Measurements from ENCODE around the gene FGF12.
"Not testable (repeated sequence)": the region's sequence is repeated elsewhere in the genome, so short reads cannot be mapped to it uniquely, and the experiment has no call there.

Gene FGF12

GRCh38 chr3:192715126-192715525 is 12.2 kb downstream of the FGF12 start:
- Histone ChIP-seq H3K36me3 (ENCODE audit: insufficient read depth, low read length) (no peaks in the 10 kb centered on the region), H3K9me3 (ENCODE audit: control insufficient read depth, insufficient read depth, low read length) (no peaks in the 10 kb centered on the region), H3K9ac (ENCODE audit: low read depth, low read length) (no peak overlapping the region), H3K4me1 (ENCODE audit: insufficient read depth, low read length) (no peaks in the 10 kb centered on the region; the same call in 1 of the 2 replicates)

GRCh38 chr3:192711126-192711525 is 16.2 kb downstream of the FGF12 start:
- H3K9me3 ChIP-seq (ENCODE audit: control insufficient read depth, insufficient read depth, low read length); H3K9ac ChIP-seq (ENCODE audit: low read depth, low read length); H3K36me3 ChIP-seq (ENCODE audit: insufficient read depth, low read length); H3K4me1 ChIP-seq (ENCODE audit: insufficient read depth, low read length): not testable (repeated sequence)

DNA sequence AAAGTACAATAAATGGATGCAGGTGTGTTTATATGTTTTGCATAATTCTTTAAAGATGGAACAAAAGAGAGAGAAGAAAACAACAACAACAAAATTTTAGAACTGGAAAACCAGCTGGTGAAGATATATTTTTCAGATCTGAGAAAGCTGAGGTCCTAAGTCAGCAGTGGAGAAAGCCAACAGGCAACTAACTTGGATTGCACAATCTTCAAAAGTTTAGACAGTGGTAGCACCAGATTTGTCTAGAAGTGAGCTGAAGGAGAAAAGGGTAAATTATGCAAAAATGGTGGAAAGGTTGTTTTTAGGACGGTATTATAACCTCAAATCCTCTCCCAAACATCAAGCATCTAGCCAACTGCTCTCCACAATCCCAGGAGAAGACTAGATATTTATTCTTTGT is 17.0 kb downstream of the FGF12 start:
- Histone ChIP-seq H3K36me3 (ENCODE audit: insufficient read depth, low read length) (no peaks in the 10 kb centered on the region), H3K9ac (ENCODE audit: low read depth, low read length) (no peak overlapping the region), H3K9me3 (ENCODE audit: control insufficient read depth, insufficient read depth, low read length) (no peaks in the 10 kb centered on the region), H3K4me1 (ENCODE audit: insufficient read depth, low read length) (no peaks in the 10 kb centered on the region)

DNA sequence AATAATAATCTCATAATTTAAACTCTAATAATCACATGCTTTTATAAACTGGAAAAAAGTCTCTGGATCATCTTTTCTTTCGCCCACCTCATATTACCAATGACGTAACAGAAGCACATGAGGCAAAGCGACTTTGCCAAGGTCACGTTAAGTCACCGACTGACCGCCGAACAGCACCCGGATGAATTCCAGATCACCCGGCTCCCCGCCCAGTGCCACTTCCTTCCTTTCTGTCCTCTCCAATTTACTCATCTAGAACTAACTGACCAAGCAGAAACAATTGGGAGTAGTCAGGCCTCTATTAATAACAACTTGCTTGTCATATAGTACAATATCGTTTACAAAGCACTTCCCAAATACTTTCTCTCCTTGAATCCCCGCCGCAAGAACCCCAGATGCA is 21.1 kb downstream of the FGF12 start:
- Histone ChIP-seq H3K4me1 (ENCODE audit: insufficient read depth, low read length) (no peaks in the 10 kb centered on the region), H3K9me3 (ENCODE audit: control insufficient read depth, insufficient read depth, low read length) (no peaks in the 10 kb centered on the region), H3K9ac (ENCODE audit: low read depth, low read length) (no peak overlapping the region), H3K36me3 (ENCODE audit: insufficient read depth, low read length) (no peaks in the 10 kb centered on the region)

- Histone ChIP-seq H3K36me3 (ENCODE audit: insufficient read depth, low read length) (no peaks in the 10 kb centered on the region), H3K9me3 (ENCODE audit: control insufficient read depth, insufficient read depth, low read length) (no peaks in the 10 kb centered on the region), H3K9ac (ENCODE audit: low read depth, low read length) (no peak overlapping the region), H3K4me1 (ENCODE audit: insufficient read depth, low read length) (peaks cover 10% of the 10 kb centered on the region; the same call in 1 of the 2 replicates)
Measured at GRCh38 chr3:192700885-192701284, 26.5 kb downstream of the FGF12 start.

DNA sequence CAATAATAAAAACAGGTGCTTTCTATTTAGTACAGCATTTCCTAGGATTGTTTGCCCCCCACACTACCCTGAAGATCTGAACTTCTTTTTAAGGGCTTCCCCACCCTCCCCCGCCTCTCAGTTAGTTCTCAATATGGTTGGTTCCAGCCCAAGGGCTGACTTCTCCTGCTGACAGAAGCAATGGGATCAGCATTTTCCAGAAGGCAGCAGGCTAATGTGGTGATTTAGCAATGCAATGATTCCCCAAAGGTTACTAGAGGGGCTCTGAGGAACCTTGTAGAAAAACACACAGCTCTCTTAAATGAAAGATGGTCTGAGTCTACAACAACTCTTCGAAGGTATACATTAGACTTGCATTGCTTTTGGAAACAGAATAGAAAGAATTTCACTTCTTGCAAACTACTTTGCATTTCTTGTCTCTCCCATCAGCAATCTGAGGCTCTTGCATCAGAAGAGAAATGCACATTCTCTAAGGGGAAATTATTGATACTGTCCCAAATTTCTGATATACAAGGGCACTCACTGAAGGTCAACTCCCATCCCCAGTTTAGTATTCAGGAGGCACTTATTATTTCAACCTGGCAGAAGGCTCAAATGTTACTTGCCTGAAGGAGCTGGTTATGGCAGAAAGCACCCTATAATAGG is 30.3 kb downstream of the FGF12 start:
- Histone ChIP-seq H3K4me1 (ENCODE audit: insufficient read depth, low read length) (peaks cover 10% of the 10 kb centered on the region; the same call in 1 of the 2 replicates), H3K36me3 (ENCODE audit: insufficient read depth, low read length) (no peaks in the 10 kb centered on the region), H3K9me3 (ENCODE audit: control insufficient read depth, insufficient read depth, low read length) (no peaks in the 10 kb centered on the region), H3K9ac (ENCODE audit: low read depth, low read length) (no peak overlapping the region)

GRCh38 chr3:192687488-192688152 is 39.7 kb downstream of the FGF12 start:
- no peaks in the 10 kb centered on the region for H3K36me3 ChIP-seq (ENCODE audit: insufficient read depth, low read length)
- no peaks in the 10 kb centered on the region for H3K4me1 ChIP-seq (ENCODE audit: insufficient read depth, low read length)
- no peak overlapping the region for H3K9ac ChIP-seq (ENCODE audit: low read depth, low read length)
- peaks cover 2% of the 10 kb centered on the region; the same call in 1 of the 2 replicates for H3K9me3 ChIP-seq (ENCODE audit: control insufficient read depth, insufficient read depth, low read length)

DNA sequence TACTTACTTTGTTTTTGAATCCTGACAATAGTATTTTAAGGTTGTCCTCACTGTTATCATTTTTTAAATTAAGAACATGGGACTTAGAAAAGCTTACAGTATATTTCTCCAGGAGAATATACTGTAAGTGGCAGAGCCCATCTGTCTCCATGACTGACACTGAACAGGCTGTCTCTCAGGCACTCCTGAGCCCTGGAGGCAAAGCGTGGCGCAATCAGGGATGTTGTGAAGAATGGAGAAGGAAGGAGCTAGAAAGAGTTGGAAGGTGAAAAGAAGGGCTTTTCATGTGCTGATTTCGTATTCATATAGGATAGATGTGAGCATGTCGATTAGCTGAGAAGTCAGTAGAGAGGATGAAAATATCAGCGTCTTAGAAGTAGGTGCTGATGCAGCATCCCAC is 41.5 kb downstream of the FGF12 start:
- Histone ChIP-seq H3K9me3 (ENCODE audit: control insufficient read depth, insufficient read depth, low read length) (peaks cover 5% of the 10 kb centered on the region; the same call in 1 of the 2 replicates), H3K9ac (ENCODE audit: low read depth, low read length) (no peak overlapping the region), H3K4me1 (ENCODE audit: insufficient read depth, low read length) (no peaks in the 10 kb centered on the region), H3K36me3 (ENCODE audit: insufficient read depth, low read length) (no peaks in the 10 kb centered on the region)

DNA sequence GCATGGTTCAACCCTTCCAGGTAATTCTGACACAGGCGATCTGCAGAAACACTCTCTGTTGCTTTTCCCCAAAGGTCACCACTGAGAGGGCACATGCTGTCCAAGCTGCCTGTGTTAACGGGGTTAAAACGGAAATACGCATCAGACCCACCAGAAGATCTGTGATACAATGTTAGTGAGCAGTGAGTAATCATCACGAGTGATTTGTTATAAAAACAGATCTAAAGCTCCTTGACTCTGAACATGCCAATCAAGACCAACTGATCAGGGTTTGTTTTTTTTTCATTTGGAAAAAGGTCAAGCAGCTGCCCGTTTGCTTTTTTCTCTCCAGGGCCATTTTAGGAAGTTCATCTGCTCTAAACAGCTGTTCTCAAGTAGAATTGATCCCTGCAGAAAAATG is 43.2 kb downstream of the FGF12 start:
- Histone ChIP-seq H3K36me3 (ENCODE audit: insufficient read depth, low read length) (no peaks in the 10 kb centered on the region), H3K9me3 (ENCODE audit: control insufficient read depth, insufficient read depth, low read length) (peaks cover 5% of the 10 kb centered on the region; the same call in 1 of the 2 replicates), H3K9ac (ENCODE audit: low read depth, low read length) (no peak overlapping the region), H3K4me1 (ENCODE audit: insufficient read depth, low read length) (peaks cover 5% of the 10 kb centered on the region; the same call in 1 of the 2 replicates)

GRCh38 chr3:192675958-192676649 is 51.2 kb downstream of the FGF12 start:
- H3K4me1 ChIP-seq (ENCODE audit: insufficient read depth, low read length): peaks cover 5% of the 10 kb centered on the region; the same call in 1 of the 2 replicates
- H3K9me3 ChIP-seq (ENCODE audit: control insufficient read depth, insufficient read depth, low read length): no peaks in the 10 kb centered on the region
- H3K36me3 ChIP-seq (ENCODE audit: insufficient read depth, low read length): no peaks in the 10 kb centered on the region
- no peak overlapping the region for H3K9ac ChIP-seq (ENCODE audit: low read depth, low read length)

DNA sequence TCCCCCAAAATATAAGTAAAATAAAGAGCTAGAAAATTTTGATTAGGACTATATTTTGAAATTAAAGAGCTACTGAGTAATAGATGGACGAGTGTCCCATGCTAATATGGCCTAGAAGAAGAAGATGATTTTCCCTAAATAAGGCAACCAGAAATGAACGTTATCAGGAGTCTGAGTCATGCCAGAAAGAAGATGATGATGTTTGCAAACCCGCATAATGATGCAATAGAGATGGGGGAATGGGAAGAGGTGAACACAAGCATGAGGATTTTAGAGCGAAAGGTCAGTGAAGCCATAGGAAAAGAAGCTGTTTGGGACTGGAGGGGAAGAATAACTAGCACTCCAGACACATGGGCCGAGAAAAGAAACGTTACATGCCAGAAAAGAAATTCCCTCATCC is 71.7 kb downstream of the FGF12 start:
- Histone ChIP-seq H3K4me1 (ENCODE audit: insufficient read depth, low read length) (peaks cover 9% of the 10 kb centered on the region; the same call in 1 of the 2 replicates), H3K9me3 (ENCODE audit: control insufficient read depth, insufficient read depth, low read length) (no peaks in the 10 kb centered on the region), H3K36me3 (ENCODE audit: insufficient read depth, low read length) (no peaks in the 10 kb centered on the region), H3K9ac (ENCODE audit: low read depth, low read length) (no peak overlapping the region)

DNA sequence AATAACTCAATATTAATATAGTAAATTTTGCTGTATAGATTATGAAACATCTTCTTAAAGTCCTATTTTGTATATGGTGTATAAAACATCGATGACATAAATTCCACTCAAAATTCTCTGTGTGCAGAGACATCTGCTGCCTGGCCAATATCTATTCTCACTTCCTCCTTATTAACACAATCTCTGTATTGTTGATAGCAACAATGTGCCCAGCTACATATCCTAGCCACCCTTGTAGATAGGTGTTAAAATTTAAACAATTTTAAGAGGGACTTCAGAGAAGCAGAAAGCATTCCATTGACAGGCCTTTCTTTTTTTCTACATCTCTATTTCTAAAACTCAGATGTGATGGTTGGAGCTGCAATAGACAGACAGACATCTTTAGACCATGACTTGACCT is 72.3 kb downstream of the FGF12 start:
- H3K36me3 ChIP-seq (ENCODE audit: insufficient read depth, low read length): no peaks in the 10 kb centered on the region
- H3K9me3 ChIP-seq (ENCODE audit: control insufficient read depth, insufficient read depth, low read length): no peaks in the 10 kb centered on the region
- no peak overlapping the region for H3K9ac ChIP-seq (ENCODE audit: low read depth, low read length)
- H3K4me1 ChIP-seq (ENCODE audit: insufficient read depth, low read length): peaks cover 9% of the 10 kb centered on the region; the same call in 1 of the 2 replicates

DNA sequence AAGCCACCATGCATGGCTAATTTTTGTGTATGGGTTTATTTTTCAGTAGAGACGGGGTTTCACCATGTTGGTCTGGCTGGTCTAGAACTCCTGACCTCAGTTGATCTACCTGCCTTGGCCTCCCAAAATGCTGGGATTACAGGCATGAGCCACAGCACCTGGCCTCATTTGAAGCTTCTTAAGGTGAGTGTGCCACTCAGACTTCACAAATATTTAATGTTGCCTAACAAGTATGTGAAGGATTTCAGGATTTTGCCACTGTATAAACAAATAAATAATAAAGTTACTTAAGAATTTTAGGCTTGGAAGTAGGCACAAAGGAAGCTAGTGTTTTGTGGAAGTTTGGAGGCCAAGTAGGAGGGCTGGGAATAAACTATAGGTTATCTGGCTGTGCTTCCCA is 73.5 kb downstream of the FGF12 start:
- Histone ChIP-seq H3K36me3 (ENCODE audit: insufficient read depth, low read length) (no peaks in the 10 kb centered on the region), H3K4me1 (ENCODE audit: insufficient read depth, low read length) (peaks cover 9% of the 10 kb centered on the region; the same call in 1 of the 2 replicates), H3K9me3 (ENCODE audit: control insufficient read depth, insufficient read depth, low read length) (no peaks in the 10 kb centered on the region), H3K9ac (ENCODE audit: low read depth, low read length) (no peak overlapping the region)

- no peaks in the 10 kb centered on the region for H3K36me3 ChIP-seq (ENCODE audit: insufficient read depth, low read length)
- H3K4me1 ChIP-seq (ENCODE audit: insufficient read depth, low read length): peaks cover 9% of the 10 kb centered on the region; the same call in 1 of the 2 replicates
- no peaks in the 10 kb centered on the region for H3K9me3 ChIP-seq (ENCODE audit: control insufficient read depth, insufficient read depth, low read length)
- H3K9ac ChIP-seq (ENCODE audit: low read depth, low read length): no peak overlapping the region
Measured at GRCh38 chr3:192652727-192653126, 74.6 kb downstream of the FGF12 start.
